Right ventricle myocardium superior (tissue), 1 donor: ENCODE data around the gene C4orf46. TPM values are rescaled to one million over a fixed set of nuclear protein-coding genes. Genes with fewer than 3 reads are reported as not detected.
"Not testable (repeated sequence)": the region's sequence is repeated elsewhere in the genome, so short reads cannot be mapped to it uniquely, and the experiment has no call there.

Experiments used
- ATAC-seq: fragments of 200-7000 bp; cut with Tn5 transposase; one replicate; pipeline ENCODE4 v1.9.1; 2020; ENCODE audit warnings: mild to moderate bottlenecking; ENCODE audit not compliant: poor library complexity
- DNase-seq: peaks from one replicate; pipeline ENCODE4 v3.0.0-alpha.2; 2020
- intact Hi-C: fragments of 100-400 bp; cut with DNase I; formaldehyde crosslinking; loops from one replicate; pipeline ENCODE4 v1.11.2; 2022
- long read RNA-seq: library from polyadenylated mRNA; unstranded; transcript quantifications from one replicate; pipeline ENCODE4 v2.0.0, GENCODE V29; 2021
- total RNA-seq: library from RNA; stranded (reverse); fragmentation: NEBNext Ultra II Directional; extraction: Animal tissue kit (Norgen Biotek cat#: 25700); gene quantifications from one replicate; pipeline ENCODE4 v1.2.1, GENCODE V29; 2021
- donor health status: DM: no; HTN: yes; CAD: no; lungs with severe emphysema.

The C4orf46 gene
- 4.2 TPM for total RNA-seq
- long read RNA-seq, transcript C4orf46-201 (2 exons, 3,521 nt) = major isoform, 14 of 16 reads
- long read RNA-seq, partial matches to known transcripts = 0 of 16 reads
- long read RNA-seq, other reads (novel, unspliced or antisense) = 2 of 16 reads

DNA sequence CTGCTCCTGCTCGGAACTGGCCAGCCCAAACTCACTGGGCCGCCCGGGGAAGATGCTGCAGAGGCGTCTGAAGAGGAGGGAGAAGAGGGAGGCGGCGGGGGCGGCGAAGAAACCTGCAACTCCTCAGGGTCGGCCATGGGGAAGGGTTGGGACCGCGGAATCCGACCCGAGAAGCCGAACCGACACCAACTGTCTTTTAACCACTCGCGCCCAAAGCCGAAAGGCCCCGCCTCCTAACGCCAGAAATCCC, at the start of gene C4orf46:
C4orf46 (minus strand) TSS at position 223 of the 250 bp plus-strand sequence; CDS start at position 137, 86 bp downstream.
- DNase-seq (no peak), ATAC-seq (peak; percentile 8)
- intact Hi-C loops = no loop called here

DNA sequence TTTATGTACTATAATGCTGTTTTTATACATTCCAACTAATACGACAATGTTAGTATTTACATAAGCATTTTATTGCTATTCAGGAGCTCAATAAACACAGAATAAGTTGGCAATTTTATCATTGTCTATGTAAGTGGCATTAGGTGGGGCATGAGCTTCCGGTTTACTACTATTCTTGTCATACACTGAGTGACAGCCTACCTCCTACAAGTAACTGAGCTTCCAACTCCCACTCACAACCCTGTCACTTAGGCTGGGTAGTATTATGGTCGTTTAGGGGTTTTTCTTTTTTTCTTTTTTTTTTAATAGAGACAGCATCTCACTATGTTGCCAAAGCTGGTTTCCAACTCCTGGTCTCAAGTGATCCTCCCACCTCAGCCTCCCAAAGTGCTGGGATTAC, 44.1 kb upstream of the C4orf46 start:
- DNase-seq = no peak
- ATAC-seq = no peak
- intact Hi-C loops = no loop called here

DNA sequence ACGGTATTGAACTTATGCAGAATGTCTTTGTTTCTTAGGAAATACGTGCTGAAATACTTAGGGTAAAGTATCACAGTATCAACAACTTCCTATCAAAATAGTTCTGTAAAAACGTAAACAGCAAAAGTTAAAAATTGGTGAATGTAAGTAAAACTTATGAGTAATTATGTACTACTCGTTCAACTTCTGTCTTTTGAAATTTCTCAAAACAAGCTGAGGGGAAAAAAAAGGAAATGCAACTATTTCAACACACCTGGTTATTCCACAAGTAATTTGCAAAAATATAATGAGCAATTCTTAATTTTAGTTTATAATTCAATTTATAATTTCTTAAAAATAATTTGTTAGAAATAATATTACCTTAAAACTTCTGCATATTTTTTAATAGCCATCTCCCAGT, 43.2 kb upstream of the C4orf46 start:
- no peak for ATAC-seq
- intact Hi-C loops = no loop called here
- no peak for DNase-seq

GRCh38 chr4:158712622-158713021, 40.9 kb upstream of the C4orf46 start:
- DNase-seq, intact Hi-C loops, ATAC-seq: not testable (repeated sequence)

DNA sequence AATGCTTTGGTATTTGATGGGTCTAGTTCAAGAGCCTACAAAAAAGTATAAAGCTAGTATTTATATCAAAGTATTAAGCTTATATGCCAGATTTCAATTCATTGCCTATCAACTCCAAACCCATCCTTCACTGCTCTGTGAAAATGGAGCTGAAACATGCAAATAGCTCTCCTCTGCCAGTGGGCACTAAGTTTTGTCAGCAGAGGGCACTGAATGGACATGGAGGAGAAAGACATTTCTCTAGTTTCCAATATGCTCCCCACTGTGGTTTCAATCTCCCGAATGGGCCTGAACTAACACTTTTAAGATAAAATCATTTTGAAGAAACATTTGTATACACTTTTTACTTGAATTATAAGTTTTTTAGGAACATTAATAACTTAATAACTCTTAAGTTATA, 39.1 kb upstream of the C4orf46 start:
- DNase-seq (no peak), ATAC-seq (no peak)
- intact Hi-C loops = no loop called here

DNA sequence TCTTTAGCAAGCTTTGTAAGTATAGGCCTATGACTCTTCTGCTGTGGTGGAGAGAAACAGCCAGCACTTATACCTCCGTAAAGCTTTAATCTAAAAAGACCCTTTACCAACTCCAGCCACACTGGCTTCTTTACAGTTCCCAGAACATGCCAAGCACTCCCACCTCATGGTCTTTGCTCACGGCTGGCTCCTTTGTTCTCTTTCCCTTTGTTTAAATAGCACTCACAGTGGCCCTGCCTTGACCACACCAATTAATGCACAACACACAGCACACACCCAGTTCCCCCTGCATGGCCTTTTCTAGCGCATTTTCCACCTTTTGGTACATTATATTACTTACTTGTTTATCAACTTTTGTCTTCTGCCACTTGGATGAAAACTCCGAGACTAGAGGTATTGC, 32.6 kb upstream of the C4orf46 start:
- DNase-seq (no peak), ATAC-seq (no peak)
- intact Hi-C loops = no loop called here

GRCh38 chr4:158688813-158689212, 17.1 kb upstream of the C4orf46 start:
- intact Hi-C loops = no loop called here
- ATAC-seq (no peak), DNase-seq (no peak)

DNA sequence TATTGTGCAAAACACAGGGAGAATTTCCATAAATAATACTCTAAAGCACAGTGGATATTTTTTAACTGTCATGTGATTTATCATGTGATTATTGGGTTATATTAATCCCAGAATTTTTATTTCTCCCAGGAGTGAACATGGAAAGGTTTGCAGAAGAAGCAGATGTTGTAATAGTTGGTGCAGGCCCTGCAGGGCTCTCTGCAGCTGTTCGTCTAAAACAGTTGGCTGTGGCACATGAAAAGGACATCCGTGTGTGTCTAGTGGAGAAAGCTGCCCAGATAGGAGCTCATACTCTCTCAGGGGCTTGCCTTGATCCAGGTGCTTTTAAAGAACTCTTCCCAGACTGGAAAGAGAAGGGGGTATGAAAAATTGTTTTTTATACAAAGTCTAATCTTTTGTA, 10.4 kb upstream of the C4orf46 start:
- no peak for DNase-seq
- intact Hi-C loops = no loop called here
- ATAC-seq = no peak

- DNase-seq (no peak), ATAC-seq (no peak)
- intact Hi-C loops = no loop called here
These were observed 9.9 kb upstream of the C4orf46 start for GRCh38 chr4:158681629-158682028.

GRCh38 chr4:158678767-158679166, 7.1 kb upstream of the C4orf46 start:
- intact Hi-C loops = no loop called here
- no peak for DNase-seq
- no peak for ATAC-seq

DNA sequence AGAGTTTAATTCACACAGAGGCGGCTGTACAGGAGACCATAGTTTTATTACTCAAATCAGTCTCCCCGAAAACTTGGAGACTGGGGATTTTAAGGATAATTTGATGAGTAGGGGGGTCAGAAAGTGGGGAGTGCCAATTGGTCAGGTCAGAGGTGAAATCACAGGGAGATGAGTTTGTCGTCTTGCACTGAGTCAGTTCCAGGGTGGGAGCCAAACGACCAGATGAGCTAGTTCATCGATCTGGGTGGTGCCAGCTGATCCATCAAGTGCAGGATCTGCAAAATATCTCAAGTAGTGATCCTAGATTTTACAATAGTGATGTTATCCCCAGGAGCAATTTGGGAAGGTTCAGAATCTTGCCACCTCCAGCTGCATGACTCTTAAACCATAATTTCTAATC, 4.4 kb upstream of the C4orf46 start:
- DNase-seq = no peak
- no peak for ATAC-seq
- intact Hi-C loops = no loop called here

- ATAC-seq (no peak), DNase-seq (no peak)
- intact Hi-C loops = no loop called here
These were observed 1.9 kb upstream of the C4orf46 start for GRCh38 chr4:158673633-158674032.

- intact Hi-C loops = no loop called here
- peak; percentile 93 for ATAC-seq
- DNase-seq = peak; percentile 99
These were observed 474 bp upstream of the C4orf46 start, which contains the start of gene ETFDH for GRCh38 chr4:158671915-158672806. Gene ETFDH (plus strand): TSS chr4:158672296. CDS start chr4:158672457, 161 bp downstream.

GRCh38 chr4:158670975-158671664, 567 bp downstream of the C4orf46 start:
- intact Hi-C loops = no loop called here
- ATAC-seq (peak; percentile 52), DNase-seq (peak; percentile 84)

GRCh38 chr4:158669310-158669709, 2.4 kb downstream of the C4orf46 start:
- ATAC-seq (no peak), DNase-seq (no peak)
- intact Hi-C loops = no loop called here

DNA sequence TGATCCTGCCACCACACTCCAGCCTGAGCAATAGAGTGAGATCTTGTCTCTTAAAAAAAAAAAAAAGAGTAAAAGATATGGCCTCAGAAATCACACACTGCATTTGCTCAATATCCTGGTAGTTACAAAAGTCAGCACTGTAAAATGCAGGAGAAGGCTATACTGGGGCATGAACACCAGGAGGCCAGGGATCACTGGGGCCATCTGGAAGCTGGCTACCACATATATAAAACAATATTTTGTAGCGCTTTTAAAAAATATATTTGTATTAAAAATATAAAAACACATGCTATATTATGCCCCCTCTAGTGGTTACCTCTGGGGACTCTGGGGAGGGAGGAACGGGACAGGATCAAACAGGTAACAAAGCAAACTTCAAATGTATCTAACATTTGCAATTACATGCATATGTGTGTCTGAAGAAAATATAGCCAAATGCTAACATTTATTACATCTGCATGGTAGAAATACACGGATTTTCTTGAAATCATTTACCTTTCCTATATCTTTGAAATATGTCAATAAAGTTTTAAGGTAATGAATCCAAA, 4.0 kb downstream of the C4orf46 start:
- ATAC-seq = no peak
- no peak for DNase-seq
- intact Hi-C loops = no loop called here

- DNase-seq (no peak), ATAC-seq (no peak)
- intact Hi-C loops = no loop called here
These were observed 4.8 kb downstream of the C4orf46 start for GRCh38 chr4:158666892-158667291.

DNA sequence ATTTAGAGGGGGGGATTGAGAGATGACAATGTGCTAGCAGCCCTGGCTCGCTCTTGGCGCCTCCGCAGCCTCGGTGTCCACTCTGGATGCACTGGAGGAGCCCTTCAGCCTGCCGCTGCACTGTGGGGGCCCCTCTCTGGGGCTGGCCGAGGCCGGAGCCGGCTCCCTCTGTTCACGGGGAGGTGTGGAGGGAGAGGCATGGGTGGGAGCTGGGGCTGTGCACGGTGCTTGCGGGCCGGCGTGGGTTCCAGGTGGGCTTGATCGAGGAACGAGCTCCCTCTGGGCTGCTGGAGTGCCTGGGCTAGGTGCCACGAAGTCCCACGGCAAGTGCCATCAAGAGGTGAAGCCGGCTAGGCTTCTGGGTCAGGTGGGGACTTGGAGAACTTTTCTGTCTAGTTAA, 6.9 kb downstream of the C4orf46 start:
- ATAC-seq = no peak
- no peak for DNase-seq
- intact Hi-C loops = no loop called here

- DNase-seq, ATAC-seq, intact Hi-C loops: not testable (repeated sequence)
These were observed 7.7 kb downstream of the C4orf46 start for GRCh38 chr4:158663707-158664625.
